ENCODE results near the gene PDLIM1.

DNA sequence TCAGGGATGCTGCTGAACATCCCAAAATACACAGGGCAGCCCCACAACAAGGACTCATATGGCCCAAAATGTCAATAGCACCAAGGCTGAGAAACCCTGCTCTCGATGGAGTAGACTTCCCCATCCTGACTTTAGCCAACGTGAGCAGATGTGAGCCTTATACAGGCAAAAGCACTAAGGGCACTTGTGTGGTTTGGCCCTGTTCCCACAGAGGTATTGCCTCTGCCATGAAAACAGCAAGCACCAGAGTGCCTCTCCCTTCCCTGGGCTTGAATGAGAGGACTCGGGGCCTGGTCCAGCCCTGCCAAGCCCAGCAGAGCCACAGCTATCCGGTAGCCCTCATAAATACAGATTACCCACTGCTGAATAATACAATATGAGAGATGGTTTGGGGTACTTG lies 49.3 kb downstream of the PDLIM1 start:
- TF ChIP-seq, protein P1, sequence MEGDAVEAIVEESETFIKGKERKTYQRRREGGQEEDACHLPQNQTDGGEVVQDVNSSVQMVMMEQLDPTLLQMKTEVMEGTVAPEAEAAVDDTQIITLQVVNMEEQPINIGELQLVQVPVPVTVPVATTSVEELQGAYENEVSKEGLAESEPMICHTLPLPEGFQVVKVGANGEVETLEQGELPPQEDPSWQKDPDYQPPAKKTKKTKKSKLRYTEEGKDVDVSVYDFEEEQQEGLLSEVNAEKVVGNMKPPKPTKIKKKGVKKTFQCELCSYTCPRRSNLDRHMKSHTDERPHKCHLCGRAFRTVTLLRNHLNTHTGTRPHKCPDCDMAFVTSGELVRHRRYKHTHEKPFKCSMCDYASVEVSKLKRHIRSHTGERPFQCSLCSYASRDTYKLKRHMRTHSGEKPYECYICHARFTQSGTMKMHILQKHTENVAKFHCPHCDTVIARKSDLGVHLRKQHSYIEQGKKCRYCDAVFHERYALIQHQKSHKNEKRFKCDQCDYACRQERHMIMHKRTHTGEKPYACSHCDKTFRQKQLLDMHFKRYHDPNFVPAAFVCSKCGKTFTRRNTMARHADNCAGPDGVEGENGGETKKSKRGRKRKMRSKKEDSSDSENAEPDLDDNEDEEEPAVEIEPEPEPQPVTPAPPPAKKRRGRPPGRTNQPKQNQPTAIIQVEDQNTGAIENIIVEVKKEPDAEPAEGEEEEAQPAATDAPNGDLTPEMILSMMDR (IDR thresholded peaks at IDR 0.05) = no peak
- TF ChIP-seq POLR2A (IDR thresholded peaks at IDR 0.05) = no peak
